ENCODE data around the gene PPP1R7.

PPP1R7 gene

GRCh38 chr2:241228081-241228859, 78.0 kb downstream of the PPP1R7 start:
- no peak for DNase-seq

GRCh38 chr2:241228860-241229516, 78.7 kb downstream of the PPP1R7 start:
- no peak for DNase-seq

DNA sequence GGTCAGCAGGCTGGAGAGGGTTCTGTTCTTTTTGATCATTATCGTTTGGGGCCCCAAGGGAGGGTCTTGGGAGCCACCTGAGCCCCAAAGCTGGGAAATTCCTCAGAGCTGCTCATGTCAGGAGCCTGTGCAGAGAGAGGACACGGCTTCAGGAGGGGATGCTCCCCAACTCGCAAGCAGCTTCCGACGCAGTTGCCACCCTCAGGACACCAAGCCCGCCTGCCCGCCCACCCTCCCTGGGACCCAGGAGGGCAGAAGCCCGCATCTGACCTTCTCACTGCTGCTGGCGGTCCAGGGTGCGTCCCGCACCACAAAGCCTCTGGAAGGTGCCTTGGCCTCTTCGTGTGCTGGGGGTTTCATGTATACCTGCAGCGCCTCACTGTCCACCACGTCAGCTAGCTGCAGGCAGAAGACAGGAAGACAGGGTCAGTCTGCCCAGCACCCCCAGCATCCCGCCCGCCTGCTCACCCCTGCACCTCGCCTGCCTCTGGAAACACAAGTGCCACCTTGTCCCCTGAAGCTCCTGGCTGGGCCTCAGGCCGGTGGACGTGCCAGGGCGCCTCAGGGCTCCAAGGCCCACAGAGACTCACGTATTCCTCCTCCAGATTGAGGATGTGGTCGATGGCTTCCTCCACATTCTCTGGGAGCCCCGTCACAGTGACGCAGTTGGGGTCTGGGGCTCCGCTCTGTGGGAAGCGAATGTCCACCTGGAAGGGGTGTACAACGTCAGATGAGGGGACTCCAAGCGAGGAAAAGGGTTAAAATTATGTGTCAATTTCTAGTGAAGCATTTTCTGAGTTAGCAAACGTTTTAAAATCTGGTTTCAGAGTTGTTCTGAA, 79.5 kb downstream of the PPP1R7 start:
- DNase-seq: no peak

DNA sequence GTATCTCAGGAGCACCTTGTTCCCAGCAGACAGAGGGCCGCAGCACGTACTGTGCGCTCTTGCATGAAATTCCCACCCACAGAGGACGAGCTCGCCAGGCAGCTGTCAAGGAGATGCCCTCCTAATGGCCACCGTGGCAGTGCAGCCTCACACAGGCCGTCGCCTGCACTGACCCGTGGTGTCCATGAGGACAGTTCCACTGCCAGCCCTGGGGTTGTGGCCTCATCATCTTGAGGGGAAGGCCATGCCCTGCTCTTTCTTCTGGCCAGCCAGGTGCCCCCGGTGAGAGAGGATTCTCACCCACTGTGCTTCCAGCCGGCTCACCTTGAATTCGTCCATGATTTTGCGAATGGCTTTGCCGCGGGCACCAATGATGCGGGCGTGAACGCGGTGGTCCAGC, 80.2 kb downstream of the PPP1R7 start:
- no peak for DNase-seq

GRCh38 chr2:241232736-241233575, 82.7 kb downstream of the PPP1R7 start:
- DNase-seq: no peak

All from anterior cingulate cortex (tissue), 58 donors.